GM19043 (cell line): Measurements from ENCODE around the gene WDR44.
"Not testable (repeated sequence)": the region's sequence is repeated elsewhere in the genome, so short reads cannot be mapped to it uniquely, and the experiment has no call there.

Source experiments
- ATAC-seq: cut with Tn5 transposase; IDR thresholded peaks from one replicate; pipeline ENCODE4 v1.9.1; 2021; ENCODE audit warnings: low read depth; ENCODE audit not compliant: unreplicated experiment

The WDR44 gene

GRCh38 chrX:118345464-118346257, at the start of gene WDR44:
WDR44 (plus strand) TSS chrX:118346106; CDS start chrX:118346504, 398 bp downstream.
- peak; percentile 84 for ATAC-seq

- ATAC-seq, result not testable (repeated sequence)
Observed at GRCh38 chrX:118305827-118306226, 40.1 kb upstream of the WDR44 start.

- ATAC-seq, result no peak
Observed at GRCh38 chrX:118315529-118315928, 30.4 kb upstream of the WDR44 start.

GRCh38 chrX:118324588-118324987, 21.3 kb upstream of the WDR44 start:
- ATAC-seq, result no peak

GRCh38 chrX:118325453-118325852, 20.5 kb upstream of the WDR44 start:
- ATAC-seq, result no peak

- no peak for ATAC-seq
Observed at GRCh38 chrX:118329175-118329574, 16.7 kb upstream of the WDR44 start.

- ATAC-seq, result no peak
Observed at GRCh38 chrX:118337687-118338086, 8.2 kb upstream of the WDR44 start.

GRCh38 chrX:118338930-118339329, 7.0 kb upstream of the WDR44 start:
- ATAC-seq, result no peak

- ATAC-seq, result no peak
Observed at GRCh38 chrX:118345045-118345463, 852 bp upstream of the WDR44 start.

GRCh38 chrX:118346258-118347094, 570 bp downstream of the WDR44 start:
- peak; percentile 19 for ATAC-seq

GRCh38 chrX:118347131-118347530, 1.2 kb downstream of the WDR44 start:
- no peak for ATAC-seq

GRCh38 chrX:118347736-118348135, 1.8 kb downstream of the WDR44 start:
- ATAC-seq, result no peak

GRCh38 chrX:118348186-118348810, 2.4 kb downstream of the WDR44 start:
- no peak for ATAC-seq

GRCh38 chrX:118349188-118349587, 3.3 kb downstream of the WDR44 start:
- ATAC-seq, result no peak

GRCh38 chrX:118350221-118350620, 4.3 kb downstream of the WDR44 start:
- no peak for ATAC-seq

- peak; percentile 28 for ATAC-seq
Observed at GRCh38 chrX:118350706-118351105, 4.8 kb downstream of the WDR44 start.

- ATAC-seq, result no peak
Observed at GRCh38 chrX:118352566-118352965, 6.7 kb downstream of the WDR44 start.

GRCh38 chrX:118353081-118353850, 7.4 kb downstream of the WDR44 start:
- ATAC-seq, result no peak

GRCh38 chrX:118355225-118355920, 9.5 kb downstream of the WDR44 start:
- ATAC-seq, result no peak
